Neural progenitor cell (in vitro differentiated cells): ENCODE measurements around the gene CAMKMT. TPM values are rescaled to one million over a fixed set of nuclear protein-coding genes. Genes with fewer than 3 reads are reported as not detected.

Experiments used
- DNase-seq: peaks from one replicate; pipeline ENCODE4 v3.0.0-alpha.2; 2016; ENCODE audit warnings: low spot score
- H2AFZ ChIP-seq: fragments of 200-600 bp; sonication (generic); replicated peaks from 2 replicates; pipeline ENCODE4 v1.6.1; 2016; ENCODE audit warnings: antibody characterized with exemption
- H3F3A ChIP-seq: fragments of 200-600 bp; sonication (generic); 2 replicates; pipeline ENCODE4 v1.6.1; 2016; ENCODE audit warnings: antibody characterized with exemption, low read depth
- H3K27ac ChIP-seq: fragments of 200-600 bp; sonication (generic); 2 replicates; pipeline ENCODE4 v1.5.1; 2016; ENCODE audit warnings: mild to moderate bottlenecking
- H3K27me3 ChIP-seq: fragments of 200-600 bp; sonication (generic); 2 replicates; pipeline ENCODE4 v1.6.1; 2016; ENCODE audit warnings: mild to moderate bottlenecking, moderate library complexity
- H3K36me3 ChIP-seq: fragments of 200-600 bp; sonication (generic); 2 replicates; pipeline ENCODE4 v1.5.1; 2016
- H3K4me1 ChIP-seq: fragments of 200-600 bp; sonication (generic); 2 replicates; pipeline ENCODE4 v1.6.1; 2016; ENCODE audit warnings: mixed run types
- H3K4me2 ChIP-seq: fragments of 200-600 bp; sonication (generic); 2 replicates; pipeline ENCODE4 v1.6.1; 2016
- H3K4me3 ChIP-seq: fragments of 200-600 bp; sonication (generic); 2 replicates; pipeline ENCODE4 v1.5.1; 2016
- H3K79me2 ChIP-seq: fragments of 200-600 bp; sonication (generic); 2 replicates; pipeline ENCODE4 v1.6.1; 2016; ENCODE audit warnings: low read depth
- H3K9ac ChIP-seq: fragments of 200-600 bp; sonication (generic); 2 replicates; pipeline ENCODE4 v1.6.1; 2016
- H3K9me3 ChIP-seq: fragments of 200-600 bp; sonication (generic); 2 replicates; pipeline ENCODE4 v1.5.1; 2016; ENCODE audit warnings: low read depth
- H4K20me1 ChIP-seq: fragments of 200-600 bp; sonication (generic); 2 replicates; pipeline ENCODE4 v1.6.1; 2016; ENCODE audit warnings: low read depth
- H3K27ac Mint-ChIP-seq: 3 replicates; pipeline ENCODE4 v1.8.0; 2021; ENCODE audit warnings: mixed read lengths
- H3K27me3 Mint-ChIP-seq: 2 replicates; pipeline ENCODE4 v1.8.0; 2022; ENCODE audit warnings: low read depth, mild to moderate bottlenecking, inconsistent platforms, moderate library complexity, mixed read lengths; ENCODE audit not compliant: insufficient read depth
- H3K36me3 Mint-ChIP-seq: 3 replicates; pipeline ENCODE4 v1.8.0; 2021; ENCODE audit warnings: mixed read lengths
- H3K4me1 Mint-ChIP-seq: 3 replicates; pipeline ENCODE4 v1.8.0; 2021; ENCODE audit warnings: mixed read lengths
- H3K4me3 Mint-ChIP-seq: 3 replicates; pipeline ENCODE4 v1.8.0; 2021; ENCODE audit warnings: mild to moderate bottlenecking, moderate library complexity, mixed read lengths
- H3K9me3 Mint-ChIP-seq: 3 replicates; pipeline ENCODE4 v1.8.0; 2020; ENCODE audit warnings: mixed read lengths
- CTCF ChIP-seq: fragments of 200-600 bp; sonication (generic); IDR thresholded peaks from 2 replicates; pipeline ENCODE4 v1.5.1; 2017; ENCODE audit warnings: antibody characterized with exemption, mild to moderate bottlenecking
- EZH2 ChIP-seq: fragments of 200-600 bp; sonication (generic); IDR thresholded peaks from 2 replicates; pipeline ENCODE4 v1.6.1; 2017; ENCODE audit warnings: antibody characterized with exemption, mild to moderate bottlenecking, moderate library complexity
- EZH2phosphoT487 ChIP-seq: fragments of 200-600 bp; sonication (generic); IDR thresholded peaks from 2 replicates; pipeline ENCODE4 v1.6.1; 2017; ENCODE audit warnings: antibody characterized with exemption
- total RNA-seq: library from RNA; depleted of rRNA; stranded (reverse); fragments of >200 nt; gene quantifications from 2 replicates; pipeline ENCODE4 v1.2.3, GENCODE V29; 2015; ENCODE audit warnings: low replicate concordance

CAMKMT gene
- total RNA-seq, 1 donor from 2014 or later: 28.5 TPM

- Histone ChIP-seq H2AFZ (no peak overlapping the region), H3K27ac (no peak overlapping the region), H3K4me2 (peak overlapping the region; percentile 43), H3K27me3 (no peaks in the 10 kb centered on the region), H3K36me3 (peaks cover 3% of the 10 kb centered on the region), H3K9me3 (no peaks in the 10 kb centered on the region), H3K79me2 (no peaks in the 10 kb centered on the region), H3K9ac (no peak overlapping the region), H3F3A (peaks cover 12% of the 10 kb centered on the region), H3K4me1 (peaks cover 29% of the 10 kb centered on the region), H3K4me3 (no peak overlapping the region), H4K20me1 (no peaks in the 10 kb centered on the region)
- DNase-seq: no peak
- H3K27ac Mint-ChIP-seq: no peak overlapping the region
- H3K9me3 Mint-ChIP-seq: no peaks in the 10 kb centered on the region
- no peaks in the 10 kb centered on the region for H3K27me3 Mint-ChIP-seq
- peaks cover 12% of the 10 kb centered on the region for H3K4me1 Mint-ChIP-seq
- H3K4me3 Mint-ChIP-seq: no peak overlapping the region
- peaks cover 29% of the 10 kb centered on the region for H3K36me3 Mint-ChIP-seq
- TF ChIP-seq CTCF: no peak
- no peak for TF ChIP-seq EZH2
- no peak for TF ChIP-seq EZH2phosphoT487
Measured at GRCh38 chr2:44329343-44329742, 32.4 kb upstream of the CAMKMT start.

DNA sequence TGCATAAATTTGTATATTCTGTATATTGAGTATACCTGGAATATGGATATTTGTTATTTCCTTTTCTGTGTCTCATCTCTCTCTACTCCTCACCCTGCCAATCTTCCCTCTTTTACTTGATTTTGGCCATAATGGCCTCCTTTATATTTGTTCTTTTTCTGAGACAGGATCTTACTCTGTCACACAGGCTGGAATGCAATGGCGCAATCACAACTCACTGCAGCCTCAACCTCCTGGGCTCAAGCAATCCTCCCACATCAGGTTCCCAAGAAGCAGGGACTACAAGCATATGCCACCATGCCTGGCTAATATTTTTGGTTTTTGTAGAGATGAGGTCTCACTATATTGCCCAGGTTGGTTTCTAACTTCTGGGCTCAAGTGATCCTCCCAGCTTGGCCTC lies 30.9 kb upstream of the CAMKMT start:
- H2AFZ ChIP-seq: no peak overlapping the region
- no peaks in the 10 kb centered on the region for H3K79me2 ChIP-seq
- no peaks in the 10 kb centered on the region for H4K20me1 ChIP-seq
- Mint-ChIP-seq H3K36me3 (peaks cover 24% of the 10 kb centered on the region), H3K27ac (no peak overlapping the region), H3K4me3 (no peak overlapping the region), H3K27me3 (no peaks in the 10 kb centered on the region), H3K4me1 (peaks cover 12% of the 10 kb centered on the region), H3K9me3 (no peaks in the 10 kb centered on the region)
- no peak for TF ChIP-seq EZH2
- TF ChIP-seq EZH2phosphoT487: no peak
- no peak for TF ChIP-seq CTCF
- H3K9me3 ChIP-seq: no peaks in the 10 kb centered on the region
- no peaks in the 10 kb centered on the region for H3K27me3 ChIP-seq
- no peak overlapping the region for H3K27ac ChIP-seq
- peaks cover 12% of the 10 kb centered on the region for H3F3A ChIP-seq
- no peak overlapping the region for H3K4me2 ChIP-seq
- no peak overlapping the region for H3K4me3 ChIP-seq
- no peak overlapping the region for H3K9ac ChIP-seq
- no peak for DNase-seq
- peaks cover 29% of the 10 kb centered on the region for H3K4me1 ChIP-seq
- peaks cover 3% of the 10 kb centered on the region for H3K36me3 ChIP-seq

- Histone ChIP-seq H3K4me3 (no peak overlapping the region), H3K4me1 (peaks cover 29% of the 10 kb centered on the region), H3K79me2 (no peaks in the 10 kb centered on the region), H3K27ac (no peak overlapping the region), H3K9me3 (no peaks in the 10 kb centered on the region), H4K20me1 (no peaks in the 10 kb centered on the region), H3K36me3 (peaks cover 3% of the 10 kb centered on the region), H3K27me3 (no peaks in the 10 kb centered on the region), H2AFZ (no peak overlapping the region), H3F3A (peaks cover 12% of the 10 kb centered on the region), H3K9ac (no peak overlapping the region), H3K4me2 (no peak overlapping the region)
- H3K36me3 Mint-ChIP-seq: peaks cover 36% of the 10 kb centered on the region
- no peak overlapping the region for H3K4me3 Mint-ChIP-seq
- no peaks in the 10 kb centered on the region for H3K9me3 Mint-ChIP-seq
- no peaks in the 10 kb centered on the region for H3K27me3 Mint-ChIP-seq
- peaks cover 12% of the 10 kb centered on the region for H3K4me1 Mint-ChIP-seq
- no peak for DNase-seq
- TF ChIP-seq EZH2phosphoT487 (no peak), EZH2 (no peak), CTCF (no peak)
- no peak overlapping the region for H3K27ac Mint-ChIP-seq
Measured at GRCh38 chr2:44333994-44334393, 27.8 kb upstream of the CAMKMT start.
